HEK293T (cell line): ENCODE measurements around the gene SCAF8.

ENCODE experiments used
- CTBP1 ChIP-seq: fragments of 450-650 bp; IDR thresholded peaks from 2 replicates; pipeline ENCODE4 v1.6.1; 2016; ENCODE audit warnings: borderline replicate concordance
- SP1 ChIP-seq: fragments of 450-650 bp; IDR thresholded peaks from 2 replicates; pipeline ENCODE4 v1.6.1; 2017
- SUZ12 ChIP-seq: fragments of 450-650 bp; IDR thresholded peaks from 2 replicates; pipeline ENCODE4 v1.6.1; 2016; ENCODE audit warnings: mild to moderate bottlenecking

GRCh38 chr6:154731296-154732218 lies 1.7 kb upstream of the SCAF8 start:
- no peak for TF ChIP-seq SUZ12
- no peak for TF ChIP-seq CTBP1
- TF ChIP-seq SP1 = no peak
